PC-3 (cell line): ENCODE results near the gene WDR33.

ENCODE experiments used
- CTCF ChIP-seq: fragments of 300-600 bp; sonication (generic); conservative IDR thresholded peaks from 2 replicates; pipeline ENCODE4 v1.5.1; 2017; ENCODE audit warnings: antibody characterized with exemption, low read depth, mild to moderate bottlenecking, low read length
- EZH2 ChIP-seq: fragments of 300-600 bp; sonication (generic); IDR thresholded peaks from one replicate; pipeline ENCODE4 v1.6.1; 2017; ENCODE audit warnings: antibody characterized with exemption, mild to moderate bottlenecking, low read length; ENCODE audit not compliant: unreplicated experiment
- EZH2phosphoT487 ChIP-seq: fragments of 300-600 bp; sonication (generic); IDR thresholded peaks from 2 replicates; pipeline ENCODE4 v1.6.1; 2018; ENCODE audit warnings: mild to moderate bottlenecking, antibody characterized with exemption, low read length, borderline replicate concordance

- no peak for TF ChIP-seq EZH2phosphoT487
- TF ChIP-seq CTCF = no peak
- TF ChIP-seq EZH2 = no peak
Measured at GRCh38 chr2:127818794-127819425, 7.9 kb upstream of the WDR33 start.
